GM23248 (cell line): ENCODE data around the gene RNF186. TPM values are rescaled to one million over a fixed set of nuclear protein-coding genes. Genes with fewer than 3 reads are reported as not detected.

ENCODE experiments used
- DNase-seq: peaks from one replicate; pipeline ENCODE4 v3.0.0-alpha.2; 2015
- H2AFZ ChIP-seq: fragments of 200-600 bp; sonication (generic); 2 replicates; pipeline ENCODE4 v1.6.1; 2016; ENCODE audit warnings: antibody characterized with exemption
- H3F3A ChIP-seq: fragments of 200-600 bp; sonication (generic); 2 replicates; pipeline ENCODE4 v1.6.1; 2016; ENCODE audit warnings: mild to moderate bottlenecking, antibody characterized with exemption, mixed run types; ENCODE audit not compliant: insufficient read depth
- H3K27ac ChIP-seq: fragments of 200-600 bp; sonication (generic); 2 replicates; pipeline ENCODE4 v1.5.1; 2016; ENCODE audit warnings: mild to moderate bottlenecking
- H3K27me3 ChIP-seq: fragments of 200-600 bp; sonication (generic); replicated peaks from 2 replicates; pipeline ENCODE4 v1.6.1; 2016; ENCODE audit warnings: mild to moderate bottlenecking; ENCODE audit not compliant: insufficient read depth
- H3K36me3 ChIP-seq: fragments of 200-600 bp; sonication (generic); 2 replicates; pipeline ENCODE4 v1.6.1; 2016; ENCODE audit warnings: low read depth, mild to moderate bottlenecking
- H3K4me1 ChIP-seq: fragments of 200-600 bp; sonication (generic); 2 replicates; pipeline ENCODE4 v1.6.1; 2016; ENCODE audit warnings: mild to moderate bottlenecking; ENCODE audit not compliant: insufficient read depth
- H3K4me2 ChIP-seq: fragments of 200-600 bp; sonication (generic); one replicate; pipeline ENCODE4 v1.6.1; 2016; ENCODE audit warnings: mild to moderate bottlenecking; ENCODE audit not compliant: unreplicated experiment
- H3K4me3 ChIP-seq: fragments of 200-600 bp; sonication (generic); 2 replicates; pipeline ENCODE4 v1.5.1; 2016; ENCODE audit warnings: mild to moderate bottlenecking
- H3K79me2 ChIP-seq: fragments of 200-600 bp; sonication (generic); 2 replicates; pipeline ENCODE4 v1.6.1; 2016; ENCODE audit warnings: mild to moderate bottlenecking; ENCODE audit not compliant: insufficient read depth
- H3K9ac ChIP-seq: fragments of 200-600 bp; sonication (generic); 2 replicates; pipeline ENCODE4 v1.6.1; 2016; ENCODE audit warnings: mild to moderate bottlenecking
- H3K9me2 ChIP-seq: fragments of 200-600 bp; sonication (generic); 2 replicates; pipeline ENCODE4 v1.6.1; 2016; ENCODE audit warnings: mixed run types, mild to moderate bottlenecking, moderate library complexity; ENCODE audit not compliant: insufficient read depth
- H3K9me3 ChIP-seq: fragments of 200-600 bp; sonication (generic); one replicate; pipeline ENCODE4 v1.6.1; 2017; ENCODE audit warnings: low read depth
- H4K20me1 ChIP-seq: fragments of 200-600 bp; sonication (generic); 2 replicates; pipeline ENCODE4 v1.6.0; 2016; ENCODE audit not compliant: insufficient read depth
- EZH2 ChIP-seq: fragments of 200-600 bp; sonication (generic); IDR thresholded peaks from 2 replicates; pipeline ENCODE4 v1.6.1; 2018; ENCODE audit warnings: antibody characterized with exemption, mild to moderate bottlenecking; ENCODE audit not compliant: insufficient read depth, poor library complexity, severe bottlenecking
- EZH2phosphoT487 ChIP-seq: fragments of 200-600 bp; sonication (generic); IDR thresholded peaks from 2 replicates; pipeline ENCODE4 v1.6.1; 2018; ENCODE audit warnings: antibody characterized with exemption, moderate library complexity, mild to moderate bottlenecking, low read depth; ENCODE audit not compliant: insufficient read depth
- WGBS, 2 experiments: methylation state at CpG; one replicate each; pipeline ENCODE4 v1.1.6; 2015 to 2017; ENCODE audit warnings: low lambda C conversion rate in 2 of 2, low coverage in 1 of 2; ENCODE audit errors: missing lambda C conversion rate in 2 of 2; 5-methylcytosine and 5-hydroxymethylcytosine counted together
- in situ Hi-C: fragments of 300-500 bp; cut with MboI; formaldehyde crosslinking; loops from 2 replicates; pipeline ENCODE4 v1.15.0; 2020
- polyA plus RNA-seq: library from polyadenylated mRNA; unstranded; fragments of >200 nt; fragmentation: Nextera tagmentation; extraction: Ambion mirVana; gene quantifications from 2 replicates; pipeline ENCODE4 v1.2.1, GENCODE V29; 2016
- total RNA-seq: library from RNA; depleted of rRNA; stranded (reverse); fragments of >200 nt; shearing (Covaris generic); gene quantifications from 2 replicates; pipeline ENCODE4 v1.2.3, GENCODE V29; 2014; rRNA removed

Gene RNF186
- total RNA-seq (not detected in 2 replicates), polyA plus RNA-seq (not detected in 2 replicates)

GRCh38 chr1:19814681-19815503, at the start of gene RNF186:
RNF186 (minus strand) TSS chr1:19815283; CDS start chr1:19815101, 182 bp downstream.
- Histone ChIP-seq H3K79me2 (no peaks in the 10 kb centered on the region), H2AFZ (no peak within 1 kb of the TSS), H3K9me2 (no peaks in the 10 kb centered on the region), H3K27me3 (no peaks in the 10 kb centered on the region), H4K20me1 (no peaks in the 10 kb centered on the region), H3K4me3 (no peak within 1 kb of the TSS), H3K9me3 (no peaks in the 10 kb centered on the region), H3F3A (no peaks in the 10 kb centered on the region), H3K4me1 (no peaks in the 10 kb centered on the region), H3K4me2 (no peak within 1 kb of the TSS), H3K9ac (no peak within 1 kb of the TSS), H3K27ac (no peak within 1 kb of the TSS), H3K36me3 (no peaks in the 10 kb centered on the region)
- no peak for DNase-seq
- TF ChIP-seq EZH2phosphoT487 (no peak), EZH2 (no peak)
- in situ Hi-C loops, result no loop called here
- 83 to 85% methylated on average over 21 to 22 of the region's 22 CpGs for WGBS, 2 experiments

GRCh38 chr1:19864570-19865160, 49.6 kb upstream of the RNF186 start:
- H3K9me3 ChIP-seq, result no peaks in the 10 kb centered on the region
- no peak overlapping the region for H2AFZ ChIP-seq
- no peaks in the 10 kb centered on the region for H3K36me3 ChIP-seq
- H4K20me1 ChIP-seq, result no peaks in the 10 kb centered on the region
- no peaks in the 10 kb centered on the region for H3K9me2 ChIP-seq
- no peak for TF ChIP-seq EZH2phosphoT487
- TF ChIP-seq EZH2, result no peak
- H3K79me2 ChIP-seq, result no peaks in the 10 kb centered on the region
- H3K4me3 ChIP-seq, result no peak overlapping the region
- no peak for DNase-seq
- H3K27me3 ChIP-seq, result no peaks in the 10 kb centered on the region
- no peak overlapping the region for H3K27ac ChIP-seq
- H3F3A ChIP-seq, result peaks cover 52% of the 10 kb centered on the region
- 68 to 75% methylated on average over 1 of the region's 1 CpG for WGBS, 2 experiments
- H3K4me1 ChIP-seq, result peaks cover 53% of the 10 kb centered on the region
- no peak overlapping the region for H3K9ac ChIP-seq
- no peak overlapping the region for H3K4me2 ChIP-seq
- in situ Hi-C loops, result no loop called here

GRCh38 chr1:19862944-19863343, 47.9 kb upstream of the RNF186 start:
- Histone ChIP-seq H3K79me2 (no peaks in the 10 kb centered on the region), H3K9me2 (no peaks in the 10 kb centered on the region), H3K27me3 (no peaks in the 10 kb centered on the region), H2AFZ (no peak overlapping the region), H3K27ac (no peak overlapping the region), H3K4me3 (no peak overlapping the region), H3K4me1 (peaks cover 47% of the 10 kb centered on the region), H3F3A (peaks cover 43% of the 10 kb centered on the region), H3K9ac (no peak overlapping the region), H4K20me1 (no peaks in the 10 kb centered on the region), H3K36me3 (no peaks in the 10 kb centered on the region), H3K9me3 (no peaks in the 10 kb centered on the region), H3K4me2 (no peak overlapping the region)
- in situ Hi-C loops, result no loop called here
- DNase-seq, result no peak
- TF ChIP-seq EZH2, result no peak
- no peak for TF ChIP-seq EZH2phosphoT487
- WGBS, 2 experiments, result 78 to 85% methylated on average over 3 of the region's 3 CpGs

- in situ Hi-C loops, result no loop called here
- H3K4me1 ChIP-seq, result peaks cover 44% of the 10 kb centered on the region
- H3K36me3 ChIP-seq, result no peaks in the 10 kb centered on the region
- no peaks in the 10 kb centered on the region for H3K79me2 ChIP-seq
- H2AFZ ChIP-seq, result peak overlapping the region; percentile 17; the same call in 1 of the 2 replicates
- peak overlapping the region; percentile 23; the same call in 1 of the 2 replicates for H3K9ac ChIP-seq
- H3K4me2 ChIP-seq, result peak overlapping the region; percentile 32
- H3K27me3 ChIP-seq, result no peaks in the 10 kb centered on the region
- H3K27ac ChIP-seq, result peak overlapping the region; percentile 55
- no peak for TF ChIP-seq EZH2
- TF ChIP-seq EZH2phosphoT487, result no peak
- H3K9me3 ChIP-seq, result no peaks in the 10 kb centered on the region
- H3K4me3 ChIP-seq, result no peak overlapping the region
- no peaks in the 10 kb centered on the region for H4K20me1 ChIP-seq
- H3K9me2 ChIP-seq, result no peaks in the 10 kb centered on the region
- no peak for DNase-seq
- peaks cover 39% of the 10 kb centered on the region for H3F3A ChIP-seq
- WGBS, 2 experiments, result 44 to 56% methylated on average over 1 of the region's 1 CpG
Measured at GRCh38 chr1:19861842-19862530, 46.9 kb upstream of the RNF186 start.
